ENCODE results near the gene VPS4B.
"Not testable (repeated sequence)": the region's sequence is repeated elsewhere in the genome, so short reads cannot be mapped to it uniquely, and the experiment has no call there.

Gene VPS4B

DNA sequence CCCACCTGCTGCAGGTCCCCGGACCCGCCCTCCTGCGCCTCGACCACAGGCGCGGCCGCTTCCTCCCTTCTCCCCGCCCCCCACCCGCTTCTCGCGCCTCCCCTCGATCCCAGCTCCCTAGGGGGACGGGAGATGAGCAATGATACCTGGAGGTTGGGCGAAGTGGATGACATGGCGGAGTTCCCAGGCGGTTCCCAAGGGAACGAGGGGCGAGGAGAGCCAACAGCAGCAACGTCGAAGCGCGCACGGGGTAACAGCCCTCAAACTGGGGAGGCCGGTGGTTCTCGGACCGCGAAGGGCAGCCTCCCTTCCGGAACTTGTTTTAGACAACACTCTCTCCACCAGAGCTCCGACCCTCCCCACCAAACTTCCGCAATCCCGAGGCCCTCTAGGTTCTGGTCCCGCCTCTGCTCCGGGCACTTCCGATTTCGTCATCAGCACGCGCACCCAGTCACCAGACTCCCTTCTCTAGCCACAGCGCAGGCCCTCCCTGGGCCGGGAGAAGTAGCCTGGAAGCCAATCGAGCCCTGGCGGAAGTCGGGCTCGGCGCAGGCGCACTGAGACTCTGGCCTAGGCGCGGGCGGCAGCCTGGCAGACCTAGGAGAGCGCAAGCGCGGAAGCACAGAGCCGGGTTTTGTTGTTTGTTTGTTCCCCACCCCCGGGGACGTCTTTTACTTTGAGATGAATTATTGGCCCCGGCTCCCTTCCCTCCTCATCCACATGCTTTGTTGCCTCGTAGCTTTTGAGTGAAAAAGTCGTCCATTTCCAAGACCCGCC is at the start of gene VPS4B:
TSS of gene VPS4B (minus strand) at position 390 of the 777 bp plus-strand sequence. CDS start at position 173, 217 bp downstream.
- peak; percentile 98 for DNase-seq

GRCh38 chr18:63470751-63471150 is 48.5 kb upstream of the VPS4B start:
- DNase-seq, result no peak

- DNase-seq, result no peak
Measured at GRCh38 chr18:63468575-63468974, 46.3 kb upstream of the VPS4B start.

DNA sequence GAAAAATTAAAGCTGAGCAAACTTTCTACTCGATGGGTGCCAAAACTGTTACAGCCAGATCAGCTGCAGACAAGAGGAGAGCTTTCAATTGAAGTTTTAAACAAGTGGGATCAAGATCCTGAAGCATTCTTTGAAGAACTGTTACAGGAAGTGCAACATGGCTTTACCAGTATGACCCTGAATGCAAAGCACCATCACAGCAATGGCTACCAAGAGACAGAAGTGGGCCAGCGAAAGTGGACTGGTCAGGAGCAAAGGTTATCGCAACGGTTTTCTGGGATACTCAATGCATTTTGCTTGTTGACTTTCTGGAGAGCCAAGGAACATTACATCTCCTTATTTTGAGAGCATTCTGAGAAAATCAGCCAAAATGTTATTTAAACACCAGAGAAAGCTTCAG is 45.4 kb upstream of the VPS4B start:
- no peak for DNase-seq

GRCh38 chr18:63465059-63465458 is 42.8 kb upstream of the VPS4B start:
- DNase-seq, result no peak

DNA sequence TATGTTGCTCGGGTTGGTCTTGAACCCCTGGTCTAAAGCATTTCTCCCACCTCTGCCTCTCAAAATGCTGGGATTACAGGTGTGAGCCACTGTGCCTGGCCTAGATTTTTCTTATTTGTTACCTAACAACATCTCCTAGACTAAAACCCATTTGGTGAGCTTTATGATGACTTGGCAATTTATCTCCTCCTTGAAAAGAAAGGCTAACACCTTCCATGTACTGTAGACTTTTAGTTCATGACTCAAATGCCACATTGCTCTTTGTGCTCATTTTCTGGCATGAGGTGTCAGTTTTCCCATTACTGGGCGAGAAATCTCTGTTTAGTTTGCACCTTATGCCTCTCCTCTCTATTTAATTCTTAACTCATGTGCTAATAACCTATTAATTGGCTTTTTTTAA is 42.2 kb upstream of the VPS4B start:
- DNase-seq, result no peak

DNA sequence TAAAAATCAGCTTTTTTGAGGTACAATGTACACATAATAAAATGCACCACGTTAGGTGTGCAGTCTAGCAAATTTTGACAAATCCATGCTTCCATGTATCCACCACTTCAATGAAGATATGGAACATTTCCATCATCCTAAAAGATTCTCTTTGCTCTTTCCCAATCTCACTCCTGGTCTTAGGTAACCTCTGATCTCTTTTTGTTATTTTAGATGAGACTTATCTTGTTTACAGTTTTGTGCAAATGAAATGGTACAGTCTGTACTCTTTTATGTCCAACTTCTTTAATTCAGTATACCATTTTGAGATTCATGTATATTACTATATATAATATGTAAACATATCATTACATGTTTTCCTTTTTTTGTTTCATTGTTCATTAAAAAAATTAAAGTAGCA is 38.1 kb upstream of the VPS4B start:
- DNase-seq, result no peak

- no peak for DNase-seq
Measured at GRCh38 chr18:63457977-63458376, 35.7 kb upstream of the VPS4B start.

GRCh38 chr18:63454497-63454896 is 32.2 kb upstream of the VPS4B start:
- no peak for DNase-seq

DNA sequence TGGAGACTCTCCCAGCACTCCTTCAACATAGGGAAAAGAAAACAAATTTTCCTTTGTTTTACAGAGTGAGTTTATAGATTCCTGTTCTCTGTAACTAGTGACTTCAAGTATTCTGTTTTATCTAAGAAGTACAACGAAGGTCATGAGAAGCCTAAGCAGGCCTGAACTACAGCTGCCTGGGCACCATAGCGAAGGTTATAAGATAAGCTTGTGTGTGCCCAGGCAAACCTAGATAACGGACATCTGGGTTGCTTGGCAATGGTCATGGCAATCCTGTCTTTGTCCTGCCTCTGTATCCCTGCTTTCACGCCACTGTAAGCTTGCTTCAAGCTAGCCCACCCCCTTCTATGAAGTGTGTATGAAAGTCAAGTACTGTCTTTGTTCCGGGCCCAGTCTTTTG is 30.5 kb upstream of the VPS4B start:
- DNase-seq, result not testable (repeated sequence)

DNA sequence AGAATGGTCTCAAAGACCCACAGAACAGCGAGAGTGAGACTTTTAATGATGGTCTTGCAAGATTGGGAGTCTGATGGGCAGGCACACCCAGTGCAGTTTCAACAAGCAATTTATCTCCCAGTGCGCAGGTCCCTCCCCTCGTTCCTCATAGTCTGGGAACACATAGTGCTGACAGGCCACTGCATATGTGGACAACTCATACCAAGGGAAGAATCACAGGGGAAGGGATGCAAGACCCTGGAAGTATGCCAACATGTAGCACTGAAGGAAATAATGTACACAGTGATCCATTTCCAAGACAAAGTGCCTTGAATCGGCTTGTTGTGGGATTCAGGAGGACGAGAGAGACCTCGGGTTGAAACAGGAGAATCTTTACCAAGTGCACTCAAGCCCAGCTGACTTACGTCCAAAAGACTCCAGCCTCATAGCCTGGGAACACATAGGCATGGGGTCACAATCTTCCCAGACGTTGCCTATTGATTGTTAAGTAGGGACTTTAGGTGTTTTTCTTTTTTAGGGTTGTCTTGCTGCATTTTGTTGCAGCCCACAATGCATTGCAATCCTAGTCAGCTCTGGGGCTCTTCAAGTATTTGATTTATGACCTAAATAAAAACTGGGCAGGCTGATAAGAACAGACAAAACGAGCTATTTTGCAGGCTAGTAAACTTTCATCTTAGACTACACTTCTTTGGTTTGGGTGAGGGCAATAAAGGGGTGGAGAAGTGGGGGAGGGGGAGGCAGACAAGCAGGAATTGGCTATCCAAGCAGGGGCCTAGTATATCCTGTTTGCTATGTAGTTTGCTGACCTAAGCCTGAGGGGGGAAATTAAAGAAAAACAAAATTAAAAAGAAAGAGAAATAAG is 29.8 kb upstream of the VPS4B start:
- no peak for DNase-seq

DNA sequence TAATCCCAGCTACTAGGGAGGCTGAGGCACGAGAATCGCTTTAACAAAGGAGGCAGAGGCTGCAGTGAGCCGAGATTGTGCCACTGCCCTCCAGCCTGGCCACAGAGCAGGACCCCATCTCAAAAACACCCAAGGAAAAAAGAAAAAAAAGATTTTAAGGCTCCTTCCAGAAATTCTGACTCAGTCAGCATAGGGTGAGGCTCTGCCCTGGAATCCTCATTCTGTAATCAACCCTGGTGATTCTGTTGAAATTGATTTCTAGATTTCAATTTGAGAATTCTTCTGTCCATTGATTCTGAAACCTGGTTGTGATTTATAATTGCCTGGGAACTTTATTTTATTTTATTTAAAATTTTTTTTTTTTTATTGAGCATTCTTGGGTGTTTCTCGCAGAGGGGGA is 27.1 kb upstream of the VPS4B start:
- DNase-seq, result no peak

DNA sequence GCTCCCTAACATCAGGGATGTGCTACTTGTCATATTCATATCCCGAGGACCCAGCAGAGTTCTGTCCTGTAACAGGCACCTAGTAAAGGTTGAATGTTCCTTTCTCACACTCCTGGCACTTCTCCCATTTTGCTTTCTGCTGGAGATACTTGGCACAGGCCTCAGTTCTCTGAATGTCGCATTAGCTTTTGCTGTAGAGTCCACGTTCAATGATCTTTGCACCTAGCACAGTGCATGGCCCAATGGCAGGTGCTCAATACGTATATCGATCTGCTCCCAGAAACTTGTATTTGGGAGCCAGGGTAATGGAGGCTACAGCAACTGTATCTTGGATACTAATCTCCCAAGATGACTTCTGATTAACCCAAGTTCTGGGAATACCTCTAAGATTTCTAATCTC is 24.8 kb upstream of the VPS4B start:
- DNase-seq, result no peak

DNA sequence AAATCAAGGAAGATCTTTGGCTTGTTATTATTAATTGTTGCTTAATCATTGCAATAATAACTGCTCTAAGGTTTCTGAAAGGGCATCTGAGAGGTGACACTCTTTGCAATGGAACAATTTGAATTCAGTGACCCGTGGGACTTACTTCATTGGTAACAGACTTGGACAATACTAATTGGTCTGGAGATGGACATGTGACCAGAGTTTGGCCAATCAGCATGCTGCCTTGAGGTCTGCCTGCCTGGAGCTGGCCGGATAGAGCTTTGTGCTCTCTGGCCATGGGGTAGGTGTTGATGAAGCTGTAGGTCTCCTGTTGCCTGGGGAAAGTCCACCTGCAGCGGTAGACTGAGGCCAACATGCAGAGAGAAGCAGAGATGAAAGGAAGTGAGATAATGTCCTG is 24.0 kb upstream of the VPS4B start:
- no peak for DNase-seq

DNA sequence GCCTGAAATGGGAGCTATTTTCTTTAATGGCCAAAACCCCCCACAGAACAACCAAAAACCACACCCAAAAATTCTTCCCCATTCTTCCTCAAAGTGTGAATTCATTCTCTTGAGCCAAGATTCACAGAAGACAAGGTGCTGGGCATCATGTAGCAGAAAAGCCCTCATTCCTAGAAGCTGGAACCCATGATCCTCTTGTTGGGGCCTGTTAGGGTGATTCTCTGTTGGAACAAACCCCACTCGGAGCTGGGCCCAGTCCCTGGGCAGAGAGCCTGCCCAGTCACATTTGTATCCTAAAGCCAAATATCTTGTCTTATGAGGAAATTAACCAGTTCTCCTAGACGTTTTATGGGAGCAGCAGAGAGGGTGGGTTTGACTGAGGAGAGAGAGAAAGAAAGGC is 22.8 kb upstream of the VPS4B start:
- DNase-seq, result no peak

DNA sequence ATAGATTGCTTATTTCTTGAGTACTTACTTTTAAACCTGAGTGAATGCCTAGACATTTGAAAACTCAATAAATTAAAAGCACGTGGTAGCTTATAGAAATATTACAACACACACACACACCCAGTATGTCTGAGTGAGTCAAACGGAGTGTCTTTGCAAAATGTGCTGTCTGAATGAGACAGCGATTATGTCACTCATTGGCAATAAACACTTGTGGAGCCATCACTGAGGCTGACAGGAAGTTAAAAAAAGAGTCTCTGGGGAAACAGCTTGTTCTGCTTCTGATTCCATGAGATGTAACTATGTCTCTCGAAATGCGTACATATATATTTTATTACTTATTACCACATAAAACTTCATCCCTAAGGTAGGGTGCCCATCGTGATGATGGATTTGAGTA is 22.3 kb upstream of the VPS4B start:
- DNase-seq, result no peak

DNA sequence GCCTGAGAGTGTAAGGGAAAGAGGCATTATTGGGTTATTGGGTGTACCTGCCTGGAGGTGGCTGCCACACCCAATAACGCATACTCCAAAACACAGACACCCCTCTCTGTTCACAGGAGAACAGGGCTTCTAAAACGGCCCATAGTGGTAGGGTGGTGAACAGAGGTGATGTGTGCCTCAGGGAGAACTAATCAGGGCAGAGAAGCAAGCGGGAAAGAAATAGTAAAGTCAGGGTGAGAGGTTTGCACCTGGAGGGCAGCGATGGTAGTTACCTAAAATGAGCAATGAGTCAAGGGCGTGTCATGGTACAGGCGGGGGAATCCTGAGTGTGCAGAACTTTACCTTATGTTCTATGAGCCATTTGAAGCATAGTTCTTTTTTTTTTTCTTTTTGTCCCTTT is 21.6 kb upstream of the VPS4B start:
- no peak for DNase-seq

- no peak for DNase-seq
Measured at GRCh38 chr18:63440881-63441280, 18.6 kb upstream of the VPS4B start.

DNA sequence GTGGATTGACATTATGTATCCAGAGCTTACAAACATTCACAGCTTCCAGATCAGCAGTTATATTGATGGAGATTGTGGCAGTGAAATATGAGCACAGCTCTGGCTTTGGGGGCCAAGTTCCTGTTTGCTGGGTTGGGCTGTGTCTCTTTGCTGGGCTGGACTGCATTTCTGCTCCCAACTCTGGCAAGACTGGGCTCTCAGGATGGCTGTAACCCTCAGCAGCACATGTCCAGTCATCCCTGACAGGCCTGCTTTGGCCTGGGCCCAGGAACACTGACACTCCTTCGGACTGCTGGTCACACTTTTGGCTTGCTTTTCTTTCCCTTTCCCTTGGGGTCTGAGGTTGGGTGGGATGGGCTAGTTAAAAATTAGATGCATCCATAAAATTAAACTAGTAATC is 17.9 kb upstream of the VPS4B start:
- no peak for DNase-seq

DNA sequence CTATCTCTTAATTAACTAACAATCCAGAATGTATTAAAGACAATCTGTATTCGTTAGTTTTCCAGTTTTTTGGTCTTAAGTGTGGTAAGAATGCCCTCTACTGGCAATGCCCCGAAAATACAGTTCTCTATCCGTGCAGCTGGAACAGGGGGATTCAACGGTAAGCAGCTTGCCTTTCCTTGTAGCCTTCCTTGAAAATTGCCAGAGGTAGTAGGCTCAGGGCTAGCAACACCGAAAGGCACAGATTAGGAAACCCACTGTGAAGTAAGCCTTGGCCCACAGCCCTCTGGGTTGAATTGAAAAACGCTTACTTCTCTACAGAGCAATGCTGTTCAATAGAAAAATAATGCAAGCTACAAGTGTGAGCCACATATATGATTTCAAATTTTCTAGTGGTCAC is 17.1 kb upstream of the VPS4B start:
- no peak for DNase-seq

- DNase-seq, result no peak
Measured at GRCh38 chr18:63438181-63438580, 15.9 kb upstream of the VPS4B start.

- no peak for DNase-seq
Measured at GRCh38 chr18:63433334-63433866, 11.1 kb upstream of the VPS4B start.

GRCh38 chr18:63431180-63431579 is 8.9 kb upstream of the VPS4B start:
- DNase-seq, result no peak

DNA sequence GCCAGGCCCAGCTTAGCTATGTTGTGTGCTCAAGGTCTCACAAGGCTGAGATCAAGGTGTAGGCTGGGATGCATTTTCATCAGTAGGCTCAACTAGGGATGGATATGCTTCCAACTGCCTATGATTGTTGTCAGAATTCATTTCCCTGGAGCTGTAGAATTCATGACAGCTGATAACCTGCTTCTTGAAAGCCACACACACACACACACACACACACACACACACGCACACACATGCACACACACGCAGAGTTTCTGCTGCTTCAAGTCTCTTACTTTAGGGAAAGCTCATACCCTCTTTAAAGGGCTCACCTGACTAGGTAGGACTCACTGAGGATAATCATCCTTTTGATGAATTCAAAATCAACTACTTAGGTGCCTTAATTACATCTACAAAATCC is 8.2 kb upstream of the VPS4B start:
- no peak for DNase-seq
